ENCODE measurements around the gene TNFRSF14. TPM values are rescaled to one million over a fixed set of nuclear protein-coding genes. Genes with fewer than 3 reads are reported as not detected.

The TNFRSF14 gene
- total and polyA plus RNA-seq, 9 of the 15 experiments (the other 6 are each of a cell fraction or from before 2014, with no cell fraction given), result 0.11 to 2.3 (median 0.68) TPM; not detected in 2

DNA sequence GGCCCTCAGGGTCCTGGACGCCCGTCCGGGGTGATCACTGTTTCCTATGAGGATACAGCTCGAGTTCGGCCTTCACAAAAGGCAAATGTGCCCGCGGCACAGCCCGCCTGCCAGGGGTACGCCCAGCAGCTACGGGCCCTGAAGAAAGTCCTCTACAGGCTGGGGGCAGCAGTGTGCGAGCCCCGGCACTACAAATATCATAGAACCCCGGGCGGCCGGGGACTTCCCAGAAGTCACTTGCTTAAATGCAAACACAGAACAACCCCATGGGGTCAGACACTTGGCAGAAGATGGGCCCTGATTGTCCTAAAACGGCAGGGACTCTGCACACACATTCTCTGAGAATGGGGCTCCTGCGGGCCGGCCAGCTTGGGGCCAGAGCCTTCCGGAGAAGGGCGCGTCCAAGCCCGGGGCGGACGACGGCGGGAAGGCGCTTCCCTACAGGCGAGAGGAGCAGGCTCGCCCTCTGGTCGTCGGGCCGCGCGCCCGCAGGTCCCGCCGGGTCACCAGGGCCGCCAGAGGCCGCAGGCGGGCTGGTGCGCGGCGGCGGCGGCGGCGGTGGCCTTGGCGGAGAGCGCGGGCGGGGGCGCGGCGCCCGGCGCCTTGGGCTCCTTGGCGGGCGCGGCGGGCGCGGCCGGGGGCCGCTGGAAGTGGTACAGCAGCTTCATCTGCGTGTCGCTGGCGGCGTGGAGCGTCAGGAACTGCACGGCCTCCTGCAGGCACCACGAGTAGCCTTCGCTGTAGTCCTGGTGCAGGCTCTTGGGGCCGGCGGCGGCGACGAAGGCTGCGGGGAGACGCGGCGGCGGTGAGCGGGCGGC is 27.0 kb upstream of the TNFRSF14 start (continued):
- TF ChIP-seq NFE2L1 (tag; IDR thresholded peaks at IDR 0.05; ENCODE audit: borderline replicate concordance, low read depth), result no peak
- TF ChIP-seq NCOA2 (IDR thresholded peaks at IDR 0.05; ENCODE audit: partially characterized antibody in 2 of 2), result no peak
- TF ChIP-seq ZNF263 (CRISPR knock-in tag; IDR thresholded peaks at IDR 0.05; ENCODE audit: borderline replicate concordance), result no peak
- TF ChIP-seq, protein P1, sequence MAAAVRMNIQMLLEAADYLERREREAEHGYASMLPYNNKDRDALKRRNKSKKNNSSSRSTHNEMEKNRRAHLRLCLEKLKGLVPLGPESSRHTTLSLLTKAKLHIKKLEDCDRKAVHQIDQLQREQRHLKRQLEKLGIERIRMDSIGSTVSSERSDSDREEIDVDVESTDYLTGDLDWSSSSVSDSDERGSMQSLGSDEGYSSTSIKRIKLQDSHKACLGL (CRISPR knock-in tag; IDR thresholded peaks at IDR 0.05; ENCODE audit: borderline replicate concordance, poor library complexity, severe bottlenecking), result no peak
- TF ChIP-seq NFRKB (IDR thresholded peaks at IDR 0.05; ENCODE audit: low read depth), result no peak
- peak; percentile 31; the same call in 1 of the 2 replicates for TF ChIP-seq POLR2G (IDR thresholded peaks at IDR 0.05; ENCODE audit: low read depth, low read length)
- TF ChIP-seq, protein P2, sequence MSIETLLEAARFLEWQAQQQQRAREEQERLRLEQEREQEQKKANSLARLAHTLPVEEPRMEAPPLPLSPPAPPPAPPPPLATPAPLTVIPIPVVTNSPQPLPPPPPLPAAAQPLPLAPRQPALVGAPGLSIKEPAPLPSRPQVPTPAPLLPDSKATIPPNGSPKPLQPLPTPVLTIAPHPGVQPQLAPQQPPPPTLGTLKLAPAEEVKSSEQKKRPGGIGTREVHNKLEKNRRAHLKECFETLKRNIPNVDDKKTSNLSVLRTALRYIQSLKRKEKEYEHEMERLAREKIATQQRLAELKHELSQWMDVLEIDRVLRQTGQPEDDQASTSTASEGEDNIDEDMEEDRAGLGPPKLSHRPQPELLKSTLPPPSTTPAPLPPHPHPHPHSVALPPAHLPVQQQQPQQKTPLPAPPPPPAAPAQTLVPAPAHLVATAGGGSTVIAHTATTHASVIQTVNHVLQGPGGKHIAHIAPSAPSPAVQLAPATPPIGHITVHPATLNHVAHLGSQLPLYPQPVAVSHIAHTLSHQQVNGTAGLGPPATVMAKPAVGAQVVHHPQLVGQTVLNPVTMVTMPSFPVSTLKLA (conservative IDR thresholded peaks at IDR 0.05), result no peak
- TF ChIP-seq RB1 (IDR thresholded peaks at IDR 0.05; ENCODE audit: low read depth), result peak; percentile 77; the same call in 1 of the 2 replicates
- TF ChIP-seq SRF (CRISPR knock-in tag; IDR thresholded peaks at IDR 0.05), result no peak
- TF ChIP-seq GABPA (tag; conservative IDR thresholded peaks at IDR 0.05; ENCODE audit: low read depth), result no peak
- TF ChIP-seq, protein P3, sequence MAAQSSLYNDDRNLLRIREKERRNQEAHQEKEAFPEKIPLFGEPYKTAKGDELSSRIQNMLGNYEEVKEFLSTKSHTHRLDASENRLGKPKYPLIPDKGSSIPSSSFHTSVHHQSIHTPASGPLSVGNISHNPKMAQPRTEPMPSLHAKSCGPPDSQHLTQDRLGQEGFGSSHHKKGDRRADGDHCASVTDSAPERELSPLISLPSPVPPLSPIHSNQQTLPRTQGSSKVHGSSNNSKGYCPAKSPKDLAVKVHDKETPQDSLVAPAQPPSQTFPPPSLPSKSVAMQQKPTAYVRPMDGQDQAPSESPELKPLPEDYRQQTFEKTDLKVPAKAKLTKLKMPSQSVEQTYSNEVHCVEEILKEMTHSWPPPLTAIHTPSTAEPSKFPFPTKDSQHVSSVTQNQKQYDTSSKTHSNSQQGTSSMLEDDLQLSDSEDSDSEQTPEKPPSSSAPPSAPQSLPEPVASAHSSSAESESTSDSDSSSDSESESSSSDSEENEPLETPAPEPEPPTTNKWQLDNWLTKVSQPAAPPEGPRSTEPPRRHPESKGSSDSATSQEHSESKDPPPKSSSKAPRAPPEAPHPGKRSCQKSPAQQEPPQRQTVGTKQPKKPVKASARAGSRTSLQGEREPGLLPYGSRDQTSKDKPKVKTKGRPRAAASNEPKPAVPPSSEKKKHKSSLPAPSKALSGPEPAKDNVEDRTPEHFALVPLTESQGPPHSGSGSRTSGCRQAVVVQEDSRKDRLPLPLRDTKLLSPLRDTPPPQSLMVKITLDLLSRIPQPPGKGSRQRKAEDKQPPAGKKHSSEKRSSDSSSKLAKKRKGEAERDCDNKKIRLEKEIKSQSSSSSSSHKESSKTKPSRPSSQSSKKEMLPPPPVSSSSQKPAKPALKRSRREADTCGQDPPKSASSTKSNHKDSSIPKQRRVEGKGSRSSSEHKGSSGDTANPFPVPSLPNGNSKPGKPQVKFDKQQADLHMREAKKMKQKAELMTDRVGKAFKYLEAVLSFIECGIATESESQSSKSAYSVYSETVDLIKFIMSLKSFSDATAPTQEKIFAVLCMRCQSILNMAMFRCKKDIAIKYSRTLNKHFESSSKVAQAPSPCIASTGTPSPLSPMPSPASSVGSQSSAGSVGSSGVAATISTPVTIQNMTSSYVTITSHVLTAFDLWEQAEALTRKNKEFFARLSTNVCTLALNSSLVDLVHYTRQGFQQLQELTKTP (IDR thresholded peaks at IDR 0.05; ENCODE audit: low read depth in 1 of 2, partially characterized antibody in 2 of 2), result no peak
- TF ChIP-seq, protein P4, sequence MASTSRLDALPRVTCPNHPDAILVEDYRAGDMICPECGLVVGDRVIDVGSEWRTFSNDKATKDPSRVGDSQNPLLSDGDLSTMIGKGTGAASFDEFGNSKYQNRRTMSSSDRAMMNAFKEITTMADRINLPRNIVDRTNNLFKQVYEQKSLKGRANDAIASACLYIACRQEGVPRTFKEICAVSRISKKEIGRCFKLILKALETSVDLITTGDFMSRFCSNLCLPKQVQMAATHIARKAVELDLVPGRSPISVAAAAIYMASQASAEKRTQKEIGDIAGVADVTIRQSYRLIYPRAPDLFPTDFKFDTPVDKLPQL (IDR thresholded peaks at IDR 0.05; ENCODE audit: extremely low read depth, insufficient read length), result no peak
- TF ChIP-seq TAF1 (IDR thresholded peaks at IDR 0.05; ENCODE audit: control insufficient read depth, extremely low read depth, insufficient read depth, low read length, severe bottlenecking), result no peak
- no peak for TF ChIP-seq CSDE1 (IDR thresholded peaks at IDR 0.05)
- no peak for TF ChIP-seq ZNF184 (CRISPR knock-in tag; IDR thresholded peaks at IDR 0.05)
- TF ChIP-seq FIP1L1 (IDR thresholded peaks at IDR 0.05; ENCODE audit: low read depth, low read length, poor library complexity, severe bottlenecking), result peak; percentile 8
- no peak for TF ChIP-seq PPARD (CRISPR knock-in tag; IDR thresholded peaks at IDR 0.05)
- TF ChIP-seq HDAC6 (IDR thresholded peaks at IDR 0.05; ENCODE audit: low read depth, low read length), result 0 out of 2 replicates have a peak, but pooled peaks have one; percentile 38
